HepG2 (cell line): ENCODE measurements around the gene ARHGAP10. TPM values are rescaled to one million over a fixed set of nuclear protein-coding genes. Genes with fewer than 3 reads are reported as not detected.

Experiments
- ADNP ChIP-seq: sonication (generic); formaldehyde crosslinking; IDR thresholded peaks from 2 replicates; pipeline ENCODE4 v1.4.0; 2020; ENCODE audit warnings: missing genetic modification reagents
- ARHGAP35 ChIP-seq: sonication (generic); formaldehyde crosslinking; IDR thresholded peaks from 2 replicates; pipeline ENCODE4 v1.9.0; 2022; ENCODE audit warnings: mild to moderate bottlenecking, inconsistent platforms, moderate library complexity, missing genetic modification reagents, borderline replicate concordance
- BORCS8-MEF2B ChIP-seq: sonication (generic); formaldehyde crosslinking; IDR thresholded peaks from 2 replicates; pipeline ENCODE4 v1.8.0; 2022; ENCODE audit warnings: mild to moderate bottlenecking, missing genetic modification reagents
- BRCA1 ChIP-seq: sonication (generic); formaldehyde crosslinking; IDR thresholded peaks from 2 replicates; pipeline ENCODE4 v1.4.0; 2020; ENCODE audit warnings: missing genetic modification reagents
- CC2D1A ChIP-seq: sonication (generic); formaldehyde crosslinking; IDR thresholded peaks from 2 replicates; pipeline ENCODE4 v1.8.1; 2023; ENCODE audit warnings: mild to moderate bottlenecking, missing genetic modification reagents
- CCAR2 ChIP-seq: fragments of 200-400 bp; formaldehyde crosslinking; optimal IDR thresholded peaks from 2 replicates; pipeline ENCODE3; 2018; ENCODE audit warnings: low read depth, mild to moderate bottlenecking, low read length, moderate library complexity
- CCDC6 ChIP-seq: sonication (generic); formaldehyde crosslinking; IDR thresholded peaks from 2 replicates; pipeline ENCODE4 v1.8.1; 2022; ENCODE audit warnings: mild to moderate bottlenecking, missing genetic modification reagents, moderate library complexity
- MATR3 ChIP-seq: sonication (generic); formaldehyde crosslinking; IDR thresholded peaks from 2 replicates; pipeline ENCODE4 v1.4.0; 2020; ENCODE audit warnings: missing genetic modification reagents
- MTF2 ChIP-seq: sonication (generic); formaldehyde crosslinking; IDR thresholded peaks from 2 replicates; pipeline ENCODE4 v1.5.0; 2020; ENCODE audit warnings: missing genetic modification reagents, borderline replicate concordance
- MXD4 ChIP-seq: IDR thresholded peaks from 2 replicates; pipeline ENCODE4 v1.6.1; 2016; ENCODE audit warnings: mild to moderate bottlenecking, missing biosample characterization, missing genetic modification reagents
- MYPOP ChIP-seq: sonication (generic); formaldehyde crosslinking; IDR thresholded peaks from 2 replicates; pipeline ENCODE4 v1.8.1; 2023; ENCODE audit warnings: mild to moderate bottlenecking, moderate library complexity, missing genetic modification reagents
- NCOA2 ChIP-seq: sonication (generic); formaldehyde crosslinking; IDR thresholded peaks from 2 replicates; pipeline ENCODE4 v1.8.0; 2022; ENCODE audit warnings: inconsistent platforms
- PAXIP1 ChIP-seq: sonication (generic); formaldehyde crosslinking; conservative IDR thresholded peaks from 2 replicates; pipeline ENCODE4 v1.4.0; 2020; ENCODE audit warnings: mild to moderate bottlenecking, missing genetic modification reagents, moderate library complexity
- RAD21 ChIP-seq: fragments of 450-650 bp; formaldehyde crosslinking; IDR thresholded peaks from 2 replicates; pipeline ENCODE4 v1.5.0; 2020; ENCODE audit warnings: mild to moderate bottlenecking
- SRY ChIP-seq: sonication (generic); formaldehyde crosslinking; IDR thresholded peaks from 2 replicates; pipeline ENCODE4 v1.8.0; 2022; ENCODE audit warnings: mild to moderate bottlenecking, missing genetic modification reagents
- SSRP1 ChIP-seq: IDR thresholded peaks from 2 replicates; pipeline ENCODE4 v1.6.1; 2016; ENCODE audit warnings: control low read depth
- WIZ ChIP-seq: sonication (generic); formaldehyde crosslinking; IDR thresholded peaks from 2 replicates; pipeline ENCODE4 v1.5.1; 2020; ENCODE audit warnings: mild to moderate bottlenecking, missing genetic modification reagents
- YY1 ChIP-seq: IDR thresholded peaks from 2 replicates; pipeline ENCODE4 v1.6.1; 2011; ENCODE audit warnings: low read length, low read depth, moderate library complexity, mild to moderate bottlenecking; ENCODE audit not compliant: insufficient read depth, insufficient replicate concordance
- ZC3H4 ChIP-seq: sonication (generic); formaldehyde crosslinking; IDR thresholded peaks from 2 replicates; pipeline ENCODE4 v1.4.0; 2020; ENCODE audit warnings: missing genetic modification reagents, borderline replicate concordance
- ZNF10 ChIP-seq: sonication (generic); formaldehyde crosslinking; IDR thresholded peaks from 2 replicates; pipeline ENCODE4 v1.4.0; 2020; ENCODE audit warnings: mild to moderate bottlenecking, low read depth, missing genetic modification reagents, borderline replicate concordance
- ZNF121 ChIP-seq: sonication (generic); formaldehyde crosslinking; IDR thresholded peaks from 2 replicates; pipeline ENCODE4 v1.5.0; 2020; ENCODE audit warnings: mild to moderate bottlenecking, missing genetic modification reagents
- ZNF260 ChIP-seq: sonication (generic); formaldehyde crosslinking; IDR thresholded peaks from 2 replicates; pipeline ENCODE4 v1.4.0; 2020; ENCODE audit warnings: missing genetic modification reagents, low read depth, mild to moderate bottlenecking, borderline replicate concordance
- ZNF280D ChIP-seq: sonication (generic); formaldehyde crosslinking; IDR thresholded peaks from 2 replicates; pipeline ENCODE4 v1.5.1; 2020; ENCODE audit warnings: mild to moderate bottlenecking, missing genetic modification reagents
- ZNF550 ChIP-seq: sonication (generic); formaldehyde crosslinking; IDR thresholded peaks from 2 replicates; pipeline ENCODE4 v1.4.0; 2020; ENCODE audit warnings: mild to moderate bottlenecking, missing genetic modification reagents, borderline replicate concordance
- ZNF556 ChIP-seq: sonication (generic); formaldehyde crosslinking; IDR thresholded peaks from 2 replicates; pipeline ENCODE4 v1.4.0; 2020; ENCODE audit warnings: mild to moderate bottlenecking, missing genetic modification reagents, borderline replicate concordance
- ZNF672 ChIP-seq: sonication (generic); formaldehyde crosslinking; IDR thresholded peaks from 2 replicates; pipeline ENCODE4 v1.8.1; 2022; ENCODE audit warnings: missing genetic modification reagents
- polyA plus RNA-seq, 8 experiments: library from polyadenylated mRNA; depleted of rRNA in 3 of 8; stranded (reverse) in 7 of 8; unstranded in 1 of 8; fragments of >200 nt; fragmentation: Illumina TruSeq in 4 of 8; extraction: Trizol in 4 of 8; gene quantifications; 2 replicates each; pipeline versions ENCODE4 v1.2.1 to v1.2.3, GENCODE V29; 2011 to 2016; ENCODE audit warnings: low read depth in 4 of 8, missing spikeins in 1 of 8, mixed read lengths in 1 of 8; ENCODE audit not compliant: insufficient read depth in 1 of 8
- total RNA-seq, 5 experiments: library from RNA; depleted of rRNA; stranded (reverse); fragments of >200 nt; fragmentation: Illumina TruSeq; extraction: Trizol; gene quantifications; 2 replicates each; pipeline ENCODE4 v1.2.3, GENCODE V29; 2016; ENCODE audit warnings: low read depth in 1 of 5

The ARHGAP10 gene
- total and polyA plus RNA-seq, 2 of the 13 experiments (the other 11 are each of a cell fraction or from before 2014, with no cell fraction given): 0.45 to 1.6 TPM

GRCh38 chr4:148015468-148015867 is 283.6 kb downstream of the ARHGAP10 start (continued):
- TF ChIP-seq ZNF550: no peak
- no peak for TF ChIP-seq MXD4
- TF ChIP-seq ZNF280D: no peak
- no peak for TF ChIP-seq CCAR2
- no peak for TF ChIP-seq SRY (CRISPR knock-in tag)
- TF ChIP-seq BRCA1: no peak
- TF ChIP-seq ARHGAP35 (CRISPR knock-in tag): no peak
- no peak for TF ChIP-seq WIZ (CRISPR knock-in tag)
- no peak for TF ChIP-seq CCDC6
- TF ChIP-seq MTF2: no peak
- no peak for TF ChIP-seq ZNF556
- no peak for TF ChIP-seq RAD21 (CRISPR knock-in tag)
- TF ChIP-seq NCOA2 (CRISPR knock-in tag): no peak
- TF ChIP-seq ZC3H4: no peak
- TF ChIP-seq ADNP: no peak
- peak; percentile 17; the same call in 1 of the 2 replicates for TF ChIP-seq PAXIP1 (CRISPR knock-in tag)
- no peak for TF ChIP-seq SSRP1 (CRISPR knock-in tag)
- TF ChIP-seq ZNF672 (CRISPR knock-in tag): no peak
- TF ChIP-seq CC2D1A (CRISPR knock-in tag): no peak
- TF ChIP-seq ZNF121 (CRISPR knock-in tag): no peak
- no peak for TF ChIP-seq MYPOP
- no peak for TF ChIP-seq ZNF260
- TF ChIP-seq YY1: peak; percentile 26
- TF ChIP-seq ZNF10 (CRISPR knock-in tag): no peak
- TF ChIP-seq MATR3: no peak
- no peak for TF ChIP-seq BORCS8-MEF2B (CRISPR knock-in tag)
